DND-41 (cell line): ENCODE results near the gene FAM151A.

Experiments used
- ATAC-seq: fragments of 200-7000 bp; cut with Tn5 transposase; 3 replicates; pipeline ENCODE4 v1.9.1; 2021; ENCODE audit warnings: low read depth; ENCODE audit not compliant: insufficient read depth
- DNase-seq: peaks from one replicate; pipeline ENCODE4 v3.0.0-alpha.2; 2020
- H2AFZ ChIP-seq: 2 replicates; pipeline ENCODE4 v1.6.0; 2012; ENCODE audit warnings: low read depth, low read length
- H3K27ac ChIP-seq: 2 replicates; pipeline ENCODE4 v1.5.1; 2012; ENCODE audit warnings: low read length, inconsistent platforms
- H3K27me3 ChIP-seq: fragments of 200-600 bp; sonication (generic); 2 replicates; pipeline ENCODE4 v1.6.0; 2012; ENCODE audit warnings: low read length, mild to moderate bottlenecking, inconsistent platforms; ENCODE audit not compliant: insufficient read depth, poor library complexity
- H3K36me3 ChIP-seq: 2 replicates; pipeline ENCODE4 v1.5.1; 2012; ENCODE audit warnings: low read length, inconsistent platforms; ENCODE audit not compliant: insufficient read depth
- H3K4me1 ChIP-seq: 2 replicates; pipeline ENCODE4 v1.5.1; 2012; ENCODE audit warnings: mild to moderate bottlenecking, low read length; ENCODE audit not compliant: insufficient read depth
- H3K4me2 ChIP-seq: 2 replicates; pipeline ENCODE4 v1.6.0; 2012; ENCODE audit warnings: mild to moderate bottlenecking, moderate library complexity, low read length, inconsistent platforms; ENCODE audit not compliant: insufficient read depth
- H3K4me3 ChIP-seq, 2 experiments: fragments of 200-600 bp in 1 of 2; shearing (Covaris generic) in 1 of 2; 2 replicates each; pipeline ENCODE4 v1.5.1; 2012 to 2016; ENCODE audit warnings: inconsistent platforms in 2 of 2, low read length in 2 of 2, mild to moderate bottlenecking in 2 of 2, low read depth in 1 of 2, moderate library complexity in 1 of 2
- H3K79me2 ChIP-seq: 2 replicates; pipeline ENCODE4 v1.6.0; 2012; ENCODE audit warnings: low read length, inconsistent platforms; ENCODE audit not compliant: insufficient read depth
- H3K9ac ChIP-seq: 2 replicates; pipeline ENCODE4 v1.6.0; 2012; ENCODE audit warnings: low read depth, mild to moderate bottlenecking, inconsistent platforms, low read length, moderate library complexity
- H3K9me3 ChIP-seq: 2 replicates; pipeline ENCODE4 v1.5.1; 2012; ENCODE audit warnings: low read length, moderate library complexity, mild to moderate bottlenecking, inconsistent platforms; ENCODE audit not compliant: insufficient read depth, severe bottlenecking
- H4K20me1 ChIP-seq: 2 replicates; pipeline ENCODE4 v1.6.0; 2012; ENCODE audit warnings: low read length; ENCODE audit not compliant: insufficient read depth
- EZH2 ChIP-seq: IDR thresholded peaks from 3 replicates; pipeline ENCODE4 v1.6.1; 2012; ENCODE audit warnings: borderline replicate concordance, low read depth, mild to moderate bottlenecking, moderate library complexity, low read length, inconsistent platforms; ENCODE audit not compliant: severe bottlenecking
- TF ChIP-seq, protein P1 (sequence below): IDR thresholded peaks from 2 replicates; pipeline ENCODE4 v1.5.1; 2012; ENCODE audit warnings: borderline replicate concordance, low read length, moderate library complexity, mild to moderate bottlenecking; ENCODE audit not compliant: poor library complexity, severe bottlenecking; ENCODE audit errors: extremely low read depth

The FAM151A gene

DNA sequence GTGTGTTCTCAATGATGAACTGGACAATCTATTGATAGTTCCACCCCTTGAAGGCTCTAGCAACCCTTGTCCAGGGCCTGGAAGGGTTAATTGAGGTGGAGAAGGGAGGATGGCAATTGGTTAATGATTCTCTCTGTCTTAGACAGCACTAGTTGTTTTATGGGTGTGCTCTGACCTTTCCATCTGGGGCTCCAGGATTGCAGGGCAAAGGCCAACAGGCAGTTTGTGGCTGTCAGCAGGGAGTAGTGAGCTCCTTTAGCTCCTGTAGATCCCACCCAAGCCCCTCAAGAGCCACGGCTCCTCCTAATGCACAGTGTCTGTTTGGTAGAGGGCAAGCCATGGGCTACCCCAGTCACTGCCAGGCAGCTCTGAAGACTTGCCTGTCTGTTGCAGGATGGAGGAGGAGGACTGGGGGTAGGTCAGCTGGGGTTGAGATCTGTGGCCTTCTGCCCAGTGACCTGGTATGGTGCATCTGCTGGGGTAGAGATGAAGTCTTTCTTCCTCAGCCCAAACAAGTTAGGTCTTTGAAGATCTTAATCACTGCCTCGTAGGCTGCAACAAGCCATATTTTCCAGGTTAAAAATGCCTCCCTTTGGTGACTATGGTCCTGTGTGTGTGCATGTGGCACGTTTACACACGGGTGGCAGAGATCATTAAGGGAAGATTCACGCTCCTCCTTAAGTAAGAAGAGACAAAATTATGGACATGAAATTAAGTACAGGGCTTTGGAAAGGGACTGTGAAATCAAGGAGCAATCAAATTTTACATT, 26.0 kb upstream of the FAM151A start:
- Histone ChIP-seq H3K4me3 (no peak overlapping the region), H3K4me1 (no peaks in the 10 kb centered on the region), H3K27me3 (peaks cover 4% of the 10 kb centered on the region), H3K27ac (no peak overlapping the region), H3K9ac (no peak overlapping the region), H3K9me3 (no peaks in the 10 kb centered on the region), H4K20me1 (no peaks in the 10 kb centered on the region), H3K4me2 (no peak overlapping the region), H3K79me2 (no peaks in the 10 kb centered on the region), H3K36me3 (no peaks in the 10 kb centered on the region), H2AFZ (no peak overlapping the region)
- DNase-seq (no peak), ATAC-seq (no peak)
- TF ChIP-seq, protein P1, sequence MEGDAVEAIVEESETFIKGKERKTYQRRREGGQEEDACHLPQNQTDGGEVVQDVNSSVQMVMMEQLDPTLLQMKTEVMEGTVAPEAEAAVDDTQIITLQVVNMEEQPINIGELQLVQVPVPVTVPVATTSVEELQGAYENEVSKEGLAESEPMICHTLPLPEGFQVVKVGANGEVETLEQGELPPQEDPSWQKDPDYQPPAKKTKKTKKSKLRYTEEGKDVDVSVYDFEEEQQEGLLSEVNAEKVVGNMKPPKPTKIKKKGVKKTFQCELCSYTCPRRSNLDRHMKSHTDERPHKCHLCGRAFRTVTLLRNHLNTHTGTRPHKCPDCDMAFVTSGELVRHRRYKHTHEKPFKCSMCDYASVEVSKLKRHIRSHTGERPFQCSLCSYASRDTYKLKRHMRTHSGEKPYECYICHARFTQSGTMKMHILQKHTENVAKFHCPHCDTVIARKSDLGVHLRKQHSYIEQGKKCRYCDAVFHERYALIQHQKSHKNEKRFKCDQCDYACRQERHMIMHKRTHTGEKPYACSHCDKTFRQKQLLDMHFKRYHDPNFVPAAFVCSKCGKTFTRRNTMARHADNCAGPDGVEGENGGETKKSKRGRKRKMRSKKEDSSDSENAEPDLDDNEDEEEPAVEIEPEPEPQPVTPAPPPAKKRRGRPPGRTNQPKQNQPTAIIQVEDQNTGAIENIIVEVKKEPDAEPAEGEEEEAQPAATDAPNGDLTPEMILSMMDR: no peak
- no peak for TF ChIP-seq EZH2

DNA sequence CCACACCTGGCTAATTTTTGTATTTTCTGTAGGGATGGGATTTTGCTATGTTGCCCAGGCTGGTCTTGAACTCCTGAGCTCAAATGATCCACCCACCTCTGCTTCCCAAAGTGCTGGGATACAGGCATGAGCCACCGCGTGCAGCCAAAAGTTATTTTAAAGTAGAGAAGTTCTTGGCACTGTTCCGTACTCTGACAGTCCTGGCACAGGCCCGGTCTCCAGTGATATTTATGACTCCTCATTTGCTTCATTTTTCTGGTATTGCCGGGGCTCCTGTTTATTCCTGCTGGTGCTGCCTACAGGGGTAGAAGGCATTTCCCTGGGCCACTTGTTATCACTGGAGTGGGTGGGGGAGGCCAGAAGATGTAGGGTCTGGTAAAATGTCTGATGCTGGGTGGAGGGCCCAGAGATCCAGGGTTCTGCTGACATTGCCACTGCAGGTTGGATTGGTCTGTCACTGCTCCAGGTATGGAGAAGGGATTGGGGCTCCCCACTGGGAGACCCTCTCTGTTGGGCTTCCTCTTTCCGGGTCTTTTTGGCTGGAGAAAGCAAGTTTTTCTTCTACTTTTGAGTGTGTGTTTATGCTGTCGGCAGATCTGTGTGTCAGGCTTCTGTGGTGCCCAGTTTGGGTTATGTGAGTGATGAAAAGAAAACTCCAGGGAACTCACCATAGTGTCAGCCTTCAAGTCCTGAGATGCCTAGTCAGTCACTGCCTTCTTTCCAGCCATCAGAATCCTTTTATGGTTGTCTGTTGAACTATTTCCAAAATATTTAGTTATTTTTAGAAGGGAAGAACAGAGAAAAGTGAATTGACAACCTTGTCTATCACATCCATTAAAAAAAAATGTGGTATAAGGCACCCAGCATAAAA, 22.7 kb upstream of the FAM151A start:
- ATAC-seq (no peak), DNase-seq (no peak)
- Histone ChIP-seq H3K4me3 (no peak overlapping the region), H3K27ac (no peak overlapping the region), H3K36me3 (no peaks in the 10 kb centered on the region), H2AFZ (no peak overlapping the region), H4K20me1 (no peaks in the 10 kb centered on the region), H3K9ac (no peak overlapping the region), H3K27me3 (peaks cover 4% of the 10 kb centered on the region), H3K9me3 (peaks cover 5% of the 10 kb centered on the region), H3K79me2 (no peaks in the 10 kb centered on the region), H3K4me1 (no peaks in the 10 kb centered on the region), H3K4me2 (no peak overlapping the region)
- no peak for TF ChIP-seq EZH2
- TF ChIP-seq, protein P1: no peak

DNA sequence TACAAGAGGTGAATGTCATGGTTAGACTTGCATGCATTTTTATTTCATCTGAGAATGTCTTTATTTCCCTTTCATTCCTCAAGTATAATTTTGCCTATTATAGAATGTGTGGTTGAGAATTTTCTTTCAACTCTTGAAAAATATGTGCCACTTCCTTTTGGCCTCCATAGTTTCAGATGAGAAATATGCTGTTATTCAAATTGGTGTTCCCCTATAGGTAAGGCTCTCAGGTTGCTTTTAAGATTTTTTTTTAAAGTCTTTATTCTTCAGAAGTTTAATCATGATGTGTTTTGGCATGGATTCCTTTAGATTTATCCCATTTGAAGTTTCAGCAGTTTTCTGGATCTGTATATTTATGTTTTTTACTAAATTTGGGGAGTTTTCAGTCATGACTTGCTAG, 20.4 kb upstream of the FAM151A start:
- ATAC-seq (no peak), DNase-seq (no peak)
- Histone ChIP-seq H3K4me2 (no peak overlapping the region), H4K20me1 (no peaks in the 10 kb centered on the region), H3K27ac (no peak overlapping the region), H3K36me3 (no peaks in the 10 kb centered on the region), H3K9ac (no peak overlapping the region), H3K27me3 (peaks cover 4% of the 10 kb centered on the region), H2AFZ (no peak overlapping the region), H3K79me2 (no peaks in the 10 kb centered on the region), H3K4me3 (no peak overlapping the region), H3K9me3 (peaks cover 5% of the 10 kb centered on the region), H3K4me1 (no peaks in the 10 kb centered on the region)
- TF ChIP-seq EZH2: no peak
- TF ChIP-seq, protein P1: no peak
